IPS-15b (cell line): ENCODE results near the gene FOLH1.
"Not testable (repeated sequence)": the region's sequence is repeated elsewhere in the genome, so short reads cannot be mapped to it uniquely, and the experiment has no call there.

ENCODE experiments used
- H3K27me3 ChIP-seq: one replicate; pipeline ENCODE4 v1.6.1; 2013; ENCODE audit warnings: low read length; ENCODE audit not compliant: control insufficient read depth, insufficient read depth
- H3K36me3 ChIP-seq: one replicate; pipeline ENCODE4 v1.6.1; 2013; ENCODE audit warnings: low read length; ENCODE audit not compliant: control insufficient read depth, insufficient read depth
- H3K4me1 ChIP-seq: one replicate; pipeline ENCODE4 v1.6.1; 2013; ENCODE audit warnings: mild to moderate bottlenecking, low read length; ENCODE audit not compliant: control insufficient read depth, insufficient read depth
- H3K4me3 ChIP-seq: one replicate; pipeline ENCODE4 v1.5.1; 2013; ENCODE audit warnings: low read depth, low read length
- H3K9ac ChIP-seq: one replicate; pipeline ENCODE4 v1.6.1; 2013; ENCODE audit warnings: low read depth, mild to moderate bottlenecking, low read length
- H3K9me3 ChIP-seq: one replicate; pipeline ENCODE4 v1.6.1; 2013; ENCODE audit warnings: mild to moderate bottlenecking, low read length; ENCODE audit not compliant: control insufficient read depth, insufficient read depth

FOLH1 gene

GRCh38 chr11:49221112-49221511, 12.7 kb upstream of the FOLH1 start:
- no peaks in the 10 kb centered on the region for H3K27me3 ChIP-seq
- H3K9ac ChIP-seq, result no peak overlapping the region
- H3K4me3 ChIP-seq, result no peak overlapping the region
- H3K9me3 ChIP-seq, result no peaks in the 10 kb centered on the region
- no peaks in the 10 kb centered on the region for H3K36me3 ChIP-seq
- no peaks in the 10 kb centered on the region for H3K4me1 ChIP-seq

- Histone ChIP-seq H3K36me3 (no peaks in the 10 kb centered on the region), H3K4me3 (no peak overlapping the region), H3K4me1 (no peaks in the 10 kb centered on the region), H3K9me3 (no peaks in the 10 kb centered on the region), H3K27me3 (peaks cover under 1% of the 10 kb centered on the region), H3K9ac (no peak overlapping the region)
Observed at GRCh38 chr11:49213026-49213560, 4.7 kb upstream of the FOLH1 start.

GRCh38 chr11:49206999-49207398, 1.4 kb downstream of the FOLH1 start:
- H3K4me3 ChIP-seq, H3K4me1 ChIP-seq, H3K36me3 ChIP-seq, H3K9ac ChIP-seq, H3K9me3 ChIP-seq: not testable (repeated sequence)
- peaks cover 10% of the 10 kb centered on the region for H3K27me3 ChIP-seq

- no peaks in the 10 kb centered on the region for H3K4me1 ChIP-seq
- H3K9me3 ChIP-seq, result no peaks in the 10 kb centered on the region
- peaks cover 4% of the 10 kb centered on the region for H3K27me3 ChIP-seq
- no peak overlapping the region for H3K4me3 ChIP-seq
- H3K36me3 ChIP-seq, result no peaks in the 10 kb centered on the region
- no peak overlapping the region for H3K9ac ChIP-seq
Observed at GRCh38 chr11:49202287-49202976, 6.0 kb downstream of the FOLH1 start.

GRCh38 chr11:49196775-49197174, 11.6 kb downstream of the FOLH1 start:
- not testable (repeated sequence) for H3K27me3 ChIP-seq, H3K36me3 ChIP-seq, H3K4me3 ChIP-seq, H3K9ac ChIP-seq, H3K4me1 ChIP-seq, H3K9me3 ChIP-seq

GRCh38 chr11:49196002-49196401, 12.4 kb downstream of the FOLH1 start:
- H3K9ac ChIP-seq, H3K27me3 ChIP-seq, H3K4me3 ChIP-seq, H3K4me1 ChIP-seq, H3K36me3 ChIP-seq, H3K9me3 ChIP-seq: not testable (repeated sequence)

GRCh38 chr11:49190287-49190686, 18.1 kb downstream of the FOLH1 start:
- H3K4me3 ChIP-seq, H3K9me3 ChIP-seq, H3K36me3 ChIP-seq, H3K4me1 ChIP-seq, H3K9ac ChIP-seq, H3K27me3 ChIP-seq: not testable (repeated sequence)

- H3K9me3 ChIP-seq, H3K9ac ChIP-seq, H3K36me3 ChIP-seq, H3K27me3 ChIP-seq, H3K4me1 ChIP-seq, H3K4me3 ChIP-seq: not testable (repeated sequence)
Observed at GRCh38 chr11:49186225-49186624, 22.2 kb downstream of the FOLH1 start.

- H3K36me3 ChIP-seq, H3K4me1 ChIP-seq, H3K9me3 ChIP-seq, H3K9ac ChIP-seq, H3K4me3 ChIP-seq, H3K27me3 ChIP-seq: not testable (repeated sequence)
Observed at GRCh38 chr11:49185597-49185996, 22.8 kb downstream of the FOLH1 start.

GRCh38 chr11:49184756-49185155, 23.6 kb downstream of the FOLH1 start:
- not testable (repeated sequence) for H3K4me1 ChIP-seq, H3K36me3 ChIP-seq, H3K9me3 ChIP-seq, H3K9ac ChIP-seq, H3K4me3 ChIP-seq, H3K27me3 ChIP-seq

GRCh38 chr11:49177936-49178335, 30.5 kb downstream of the FOLH1 start:
- not testable (repeated sequence) for H3K9ac ChIP-seq, H3K4me3 ChIP-seq, H3K9me3 ChIP-seq, H3K4me1 ChIP-seq, H3K27me3 ChIP-seq, H3K36me3 ChIP-seq

GRCh38 chr11:49175378-49175777, 33.0 kb downstream of the FOLH1 start:
- not testable (repeated sequence) for H3K9me3 ChIP-seq, H3K36me3 ChIP-seq, H3K4me3 ChIP-seq, H3K4me1 ChIP-seq, H3K27me3 ChIP-seq, H3K9ac ChIP-seq
